Measurements from ENCODE around the gene BMP7.

GRCh38 chr20:57158474-57158873 lies 108.0 kb downstream of the BMP7 start:
- no peak for TF ChIP-seq ZNF274 (IDR thresholded peaks at IDR 0.05; ENCODE audit: low read depth, low read length)
- TF ChIP-seq YY1 (IDR thresholded peaks at IDR 0.05; ENCODE audit: insufficient read depth, insufficient read length): no peak
